Stimulated activated CD8-positive, alpha-beta memory T cell treated with anti-CD3 and anti-CD28 coated beads, Interleukin-12 subunit alpha, Interleukin-12 subunit beta, amount 100 ng/mL, for 1 hour (primary cell): ENCODE results near the gene CIRBP.
"Not testable (repeated sequence)": the region's sequence is repeated elsewhere in the genome, so short reads cannot be mapped to it uniquely, and the experiment has no call there.

ENCODE experiments used
- DNase-seq: peaks from one replicate; pipeline ENCODE4 v3.0.0-alpha.2; 2020; ENCODE audit warnings: low read depth

Gene CIRBP

GRCh38 chr19:1244693-1245451, 24.3 kb upstream of the CIRBP start:
- DNase-seq: no peak

GRCh38 chr19:1245494-1246264, 23.5 kb upstream of the CIRBP start:
- no peak for DNase-seq

- DNase-seq: not testable (repeated sequence)
Measured at GRCh38 chr19:1246265-1247087, 22.7 kb upstream of the CIRBP start.

GRCh38 chr19:1247748-1248138, 21.4 kb upstream of the CIRBP start:
- no peak for DNase-seq

DNA sequence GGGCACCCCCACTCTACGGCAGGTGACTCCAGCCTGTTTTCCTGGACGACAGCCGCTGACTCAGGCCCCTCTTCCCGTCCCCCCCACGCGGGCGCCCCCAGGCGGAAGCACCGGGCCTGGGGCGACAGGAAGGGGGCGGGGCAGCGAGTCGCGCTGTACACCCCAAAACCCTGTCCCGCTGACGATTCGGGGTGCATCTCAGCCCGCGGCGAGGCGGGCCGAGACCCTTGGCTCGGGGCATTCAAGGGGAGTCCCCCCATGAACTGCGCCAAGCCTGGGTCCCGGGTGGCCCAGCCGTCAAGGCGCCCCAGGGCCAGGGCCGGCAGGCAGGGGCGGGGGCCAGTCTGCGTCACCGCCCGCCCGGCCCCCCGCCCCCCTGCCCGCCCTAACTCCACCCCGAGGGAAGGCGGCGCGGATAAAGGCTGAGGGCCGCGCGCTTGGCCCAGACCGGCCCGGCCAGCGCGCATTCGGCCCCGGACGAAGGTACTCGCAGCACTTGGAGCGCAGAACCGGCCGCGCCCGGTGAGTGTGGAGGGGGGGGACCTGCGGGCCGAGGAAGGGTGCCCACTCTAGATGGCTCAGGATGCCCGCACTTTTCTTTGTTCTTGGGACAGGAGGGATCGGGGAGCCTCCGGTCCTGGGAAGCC, 20.9 kb upstream of the CIRBP start, which contains the start of gene MIDN:
Gene MIDN, plus strand, starts transcription at position 445 of the 647 bp plus-strand sequence. CDS start 1,714 bp downstream, outside the sequence.
- no peak for DNase-seq

- DNase-seq: no peak
Measured at GRCh38 chr19:1248786-1249297, 20.3 kb upstream of the CIRBP start.

DNA sequence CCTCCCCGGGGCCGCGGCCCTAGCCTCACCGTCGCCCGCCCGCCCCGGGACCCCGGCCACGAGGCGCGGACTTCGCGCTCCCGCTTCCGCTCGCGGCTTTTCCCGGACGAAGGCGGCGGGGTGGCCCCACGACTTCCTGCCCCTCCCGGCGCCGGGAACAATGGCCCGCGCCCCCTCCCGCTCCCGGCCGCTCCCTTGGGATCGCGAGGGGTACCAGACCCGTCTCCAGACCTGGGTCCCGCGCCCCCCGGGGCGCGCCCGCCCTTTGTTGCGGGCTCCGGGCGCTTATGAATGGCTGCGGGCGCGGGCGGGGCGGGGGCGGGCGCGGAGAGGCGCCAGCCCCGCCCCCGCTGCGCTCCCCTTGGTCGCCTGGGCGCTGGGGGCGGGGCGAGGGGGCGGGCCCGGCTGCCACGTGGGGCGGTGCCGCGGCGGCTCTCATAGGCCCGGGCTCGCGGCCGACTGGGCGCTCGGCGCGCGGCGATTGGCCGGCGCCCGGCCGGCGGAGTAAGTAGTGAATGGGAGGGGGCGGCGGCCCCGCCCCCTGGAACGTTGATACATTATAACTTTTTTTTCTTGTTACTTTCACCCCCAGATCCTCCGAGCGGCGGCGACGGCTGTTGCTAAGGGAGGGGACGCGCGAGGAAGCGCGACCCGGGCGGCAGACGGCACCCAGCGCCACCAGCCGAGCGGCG, 19.7 kb upstream of the CIRBP start:
- DNase-seq: peak; percentile 83

DNA sequence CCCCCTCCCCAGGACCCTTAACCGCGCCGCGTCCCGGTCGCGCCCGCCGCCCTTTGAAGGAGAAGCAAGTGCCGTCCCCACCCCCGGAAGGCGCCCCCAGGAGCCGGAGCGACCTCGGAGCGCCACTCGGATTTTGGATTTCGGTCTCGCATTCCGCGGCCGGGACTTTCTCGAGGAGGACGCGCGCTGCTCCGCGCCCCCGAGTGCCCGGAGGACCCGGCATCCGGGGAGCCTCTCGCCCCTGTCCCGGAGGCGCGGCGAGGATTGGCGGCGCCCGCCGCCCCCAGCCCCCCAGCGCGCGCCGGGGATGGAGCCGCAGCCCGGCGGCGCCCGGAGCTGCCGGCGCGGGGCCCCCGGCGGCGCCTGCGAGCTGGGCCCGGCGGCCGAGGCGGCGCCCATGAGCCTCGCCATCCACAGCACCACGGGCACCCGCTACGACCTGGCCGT, 19.1 kb upstream of the CIRBP start:
- no peak for DNase-seq

GRCh38 chr19:1250437-1251260, 18.5 kb upstream of the CIRBP start:
- DNase-seq: no peak

- no peak for DNase-seq
Measured at GRCh38 chr19:1251330-1252220, 17.6 kb upstream of the CIRBP start.

- no peak for DNase-seq
Measured at GRCh38 chr19:1252221-1252820, 16.8 kb upstream of the CIRBP start.

DNA sequence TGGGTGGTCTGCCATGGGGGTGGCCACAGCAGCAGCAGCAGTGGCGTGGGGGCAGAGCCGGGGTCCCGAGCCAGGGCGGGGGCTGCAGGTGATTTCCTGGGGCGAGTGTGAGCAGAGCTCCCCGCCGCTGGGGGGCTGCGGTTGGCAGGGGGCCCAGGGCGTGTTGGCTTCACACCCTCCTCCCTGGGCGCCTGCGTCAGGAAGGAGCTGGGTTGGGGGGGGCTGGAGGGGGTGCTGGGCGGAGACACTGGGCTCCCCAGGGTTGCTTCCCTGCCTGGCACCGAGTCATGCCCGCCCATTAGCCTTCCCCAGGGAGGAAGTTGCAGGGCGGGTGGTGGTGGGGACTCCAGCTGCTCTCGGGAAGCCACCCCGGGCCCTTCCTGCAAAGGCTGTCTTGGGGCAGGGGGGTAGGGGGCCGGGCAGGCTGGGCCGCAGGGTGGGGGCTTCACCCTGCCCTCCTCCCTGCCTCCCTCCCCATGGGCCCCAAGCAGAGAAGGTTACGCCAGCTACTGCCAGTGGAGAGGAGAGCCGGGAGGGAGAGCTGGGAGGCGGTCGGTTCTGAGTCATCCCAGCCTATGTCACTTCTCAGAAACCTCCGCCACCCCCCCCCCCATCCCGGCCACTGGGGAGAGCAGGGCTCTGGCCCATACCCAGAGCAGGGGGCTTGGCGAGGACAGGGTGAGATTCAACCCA, 16.2 kb upstream of the CIRBP start:
- no peak for DNase-seq

- no peak for DNase-seq
Measured at GRCh38 chr19:1253514-1254080, 15.5 kb upstream of the CIRBP start.

- no peak for DNase-seq
Measured at GRCh38 chr19:1254081-1254527, 15.0 kb upstream of the CIRBP start.

GRCh38 chr19:1254530-1255185, 14.5 kb upstream of the CIRBP start:
- DNase-seq: no peak

- no peak for DNase-seq
Measured at GRCh38 chr19:1255186-1256161, 13.7 kb upstream of the CIRBP start.
